Tongue (tissue), 2 donors: ENCODE measurements around the gene NRTN. TPM values are rescaled to one million over a fixed set of nuclear protein-coding genes. Genes with fewer than 3 reads are reported as not detected.
"Not testable (repeated sequence)": the region's sequence is repeated elsewhere in the genome, so short reads cannot be mapped to it uniquely, and the experiment has no call there.

Source experiments
- DNase-seq: peaks from one replicate; pipeline ENCODE4 v3.0.0-alpha.2; 2015
- total RNA-seq: library from RNA; depleted of rRNA; stranded (reverse); fragments of >200 nt; gene quantifications from one replicate; pipeline ENCODE4 v1.2.3, GENCODE V29; 2014

Gene NRTN
- total RNA-seq, 1 donor from 2014 or later, result not detected

DNA sequence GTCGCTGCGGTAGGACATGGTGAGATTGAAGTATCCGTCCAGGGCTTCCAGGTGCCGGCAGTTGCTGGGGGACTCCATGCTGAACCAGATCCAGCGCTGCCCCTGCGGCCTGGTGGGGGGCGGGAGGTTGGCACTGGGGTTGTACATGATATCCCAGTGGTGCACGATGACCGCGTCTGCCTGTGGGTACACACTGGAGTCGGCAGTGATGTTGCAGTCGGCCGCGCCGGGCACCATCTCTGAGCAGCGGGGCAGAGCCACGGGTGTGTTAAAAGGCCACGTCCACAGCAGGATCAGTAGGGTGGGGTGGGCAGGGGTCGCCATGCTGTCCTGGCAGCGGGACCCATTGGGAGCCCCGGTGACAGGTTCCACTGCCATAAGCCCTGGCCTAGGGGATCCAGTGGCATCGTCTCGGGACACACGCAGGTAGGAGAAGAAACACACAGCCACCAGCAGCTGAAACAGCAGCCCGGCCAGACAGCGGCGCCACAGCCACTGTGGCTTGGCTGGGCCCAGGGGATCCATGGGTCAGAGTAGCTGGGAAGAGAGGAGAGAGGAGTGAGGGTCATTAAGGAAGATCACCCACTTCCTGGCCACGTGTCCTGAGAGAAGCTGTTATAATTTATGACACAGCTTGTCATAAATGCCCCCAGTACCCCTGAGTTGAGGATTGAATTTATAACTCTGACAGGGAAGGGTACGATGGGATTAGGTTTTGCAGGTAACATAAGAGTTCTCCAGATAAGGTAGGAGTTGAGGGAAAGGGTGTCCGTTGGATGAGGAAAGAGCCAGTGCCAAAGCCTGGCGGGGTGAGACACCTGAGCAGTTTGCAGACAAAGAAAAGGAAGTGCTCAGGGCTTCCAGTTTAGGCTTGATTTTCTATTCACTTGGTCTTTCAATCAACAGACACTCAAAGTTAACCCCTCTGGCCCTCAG, 62.6 kb downstream of the NRTN start:
- no peak for DNase-seq

DNA sequence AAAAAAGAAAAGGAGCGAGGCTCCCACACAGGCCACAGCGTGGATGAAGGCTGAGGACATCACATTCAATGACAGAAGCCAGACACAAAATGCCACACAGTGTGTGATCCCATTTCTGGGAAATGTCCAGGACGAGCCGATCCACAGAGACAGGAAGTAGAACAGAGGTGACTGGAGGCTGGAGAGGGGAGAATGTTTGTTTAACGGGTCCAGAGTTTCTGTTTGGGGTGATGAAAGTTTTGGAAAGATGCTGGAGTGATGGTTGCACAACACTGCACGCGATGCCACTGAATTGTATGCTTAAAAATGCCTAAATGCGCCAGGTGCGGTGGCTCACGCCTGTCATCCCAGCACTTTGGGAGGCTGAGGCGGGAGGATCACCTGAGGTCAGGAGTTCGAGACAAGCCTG, 66.1 kb downstream of the NRTN start:
- no peak for DNase-seq

DNA sequence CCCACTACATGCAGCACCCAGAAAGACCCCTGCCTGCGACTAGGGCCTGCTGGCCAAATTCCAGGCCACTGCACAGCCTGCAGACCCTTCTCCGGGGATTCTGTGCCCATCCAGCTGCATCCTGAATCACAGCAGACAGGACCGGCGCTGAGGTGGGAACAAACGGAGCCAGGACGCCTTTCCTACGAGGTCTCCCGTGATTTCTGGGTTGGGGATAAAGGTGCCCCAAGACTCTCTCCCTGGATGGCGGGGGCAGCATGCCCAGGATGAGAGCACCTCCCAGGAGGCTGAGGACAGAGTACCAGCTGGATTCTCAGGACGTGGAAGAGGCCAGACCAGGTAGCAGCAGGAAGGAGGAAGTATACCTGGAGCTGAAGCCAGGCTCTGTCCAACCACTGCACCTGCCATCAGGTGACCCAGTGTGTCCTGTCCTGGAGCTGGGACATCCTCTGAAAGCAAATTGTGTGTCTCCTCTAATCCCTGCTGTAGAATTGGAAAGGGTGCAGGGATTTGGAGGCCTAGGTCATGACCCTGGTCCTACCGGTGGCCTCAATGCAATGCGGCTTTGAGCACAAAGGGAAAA, 68.8 kb downstream of the NRTN start:
- no peak for DNase-seq

DNA sequence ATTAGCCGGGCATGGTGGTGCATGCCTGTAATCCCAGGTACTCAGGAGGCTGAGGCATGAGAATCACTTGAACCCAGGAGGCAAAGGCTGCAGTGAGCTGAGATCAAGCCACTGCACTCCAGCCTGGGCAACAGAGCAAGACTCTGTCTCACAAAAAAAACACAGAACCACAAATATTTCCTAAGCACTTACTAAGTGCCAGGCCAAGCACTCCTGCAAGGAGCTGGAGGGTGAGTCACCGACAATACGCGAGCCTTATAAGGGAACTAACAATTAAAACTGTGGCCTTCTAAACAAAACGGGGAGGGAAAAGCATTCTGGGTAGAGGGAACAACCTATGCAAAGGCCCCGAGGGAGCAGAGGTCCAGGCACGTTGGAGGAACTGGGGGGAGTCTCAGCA, 69.6 kb downstream of the NRTN start:
- not testable (repeated sequence) for DNase-seq

DNA sequence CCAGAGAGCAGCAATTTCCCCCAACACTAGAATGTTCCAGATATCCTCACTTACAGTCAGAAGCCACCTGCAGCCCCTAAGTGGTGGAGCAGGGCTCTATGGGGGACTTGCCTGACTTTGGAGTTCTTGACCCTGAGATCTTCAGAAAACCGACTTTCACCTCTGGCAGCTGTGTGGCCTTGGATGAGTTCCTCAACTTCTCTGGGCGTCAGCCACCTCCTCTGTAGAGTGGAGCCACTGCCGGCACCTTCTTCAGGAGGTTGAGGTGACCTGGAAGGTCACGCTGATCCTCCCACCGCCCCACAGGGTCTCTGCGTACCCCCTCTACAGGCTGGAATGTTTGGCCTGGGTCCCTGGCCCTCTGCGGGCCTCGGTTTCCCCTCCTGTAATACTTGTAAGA, 72.6 kb downstream of the NRTN start:
- no peak for DNase-seq

DNA sequence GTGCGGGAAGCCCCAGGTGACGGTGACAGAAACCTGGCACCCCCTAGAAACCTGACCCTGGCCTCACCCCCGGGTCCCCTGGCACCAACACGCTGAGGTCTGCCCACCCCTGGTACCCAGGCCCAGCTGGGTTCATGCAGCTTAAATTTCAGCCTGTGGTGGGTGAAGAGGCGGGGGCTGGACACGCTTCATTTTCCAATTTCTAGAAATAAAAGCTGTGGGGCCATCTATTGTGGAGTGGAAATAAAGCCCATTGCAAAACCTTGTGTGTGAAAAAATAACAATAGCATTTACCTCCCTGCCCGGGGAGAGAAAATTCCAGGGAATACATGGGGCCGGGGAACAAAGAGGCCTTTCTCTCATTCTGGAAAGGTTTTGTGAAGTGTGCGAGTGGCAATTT, 73.0 kb downstream of the NRTN start:
- no peak for DNase-seq

Other genes with a start within 250 kb of the NRTN start
- 8.1 TPM for gene TINCR, start 237.1 kb upstream of the NRTN start, total RNA-seq
- gene SAFB2, start 182.3 kb upstream of the NRTN start, total RNA-seq, result 39.3 TPM
- gene SAFB, start 182.0 kb upstream of the NRTN start, total RNA-seq, result 91.5 TPM
- 49.1 TPM for gene MICOS13, start 124.6 kb upstream of the NRTN start, total RNA-seq
- gene HSD11B1L, start 124.0 kb upstream of the NRTN start, total RNA-seq, result 6.4 TPM
- 293 TPM for gene RPL36, start 114.8 kb upstream of the NRTN start, total RNA-seq
- 55.7 TPM for gene LONP1, start 84.9 kb upstream of the NRTN start, total RNA-seq
- gene CATSPERD, start 84.4 kb upstream of the NRTN start, total RNA-seq, result not detected
- not detected for gene PRR22, start 20.3 kb upstream of the NRTN start, total RNA-seq
- gene DUS3L, start 13.9 kb upstream of the NRTN start, total RNA-seq, result 27.1 TPM
- gene FUT6, start 34.6 kb downstream of the NRTN start, total RNA-seq, result 4.9 TPM
- gene FUT3, start 46.4 kb downstream of the NRTN start, total RNA-seq, result 10.8 TPM
- not detected for gene FUT5, start 65.5 kb downstream of the NRTN start, total RNA-seq
- 139 TPM for gene NDUFA11, start 98.7 kb downstream of the NRTN start, total RNA-seq
- 5.1 TPM for gene VMAC, start 99.8 kb downstream of the NRTN start, total RNA-seq
- gene CAPS, start 109.2 kb downstream of the NRTN start, total RNA-seq, result 7.6 TPM
- 40.2 TPM for gene RANBP3, start 173.1 kb downstream of the NRTN start, total RNA-seq